ENCODE results near the gene EDNRB.

EDNRB gene

GRCh38 chr13:77866971-77867370, 51.7 kb downstream of the EDNRB start:
- TF ChIP-seq CTCF (IDR thresholded peaks at IDR 0.05; ENCODE audit: extremely low read depth, missing control alignments): no peak
- DNase-seq (ENCODE audit: low spot score): no peak

- DNase-seq (ENCODE audit: low spot score): no peak
- TF ChIP-seq CTCF (IDR thresholded peaks at IDR 0.05; ENCODE audit: extremely low read depth, missing control alignments): no peak
Measured at GRCh38 chr13:77865622-77866021, 53.0 kb downstream of the EDNRB start.

GRCh38 chr13:77863144-77863543, 55.5 kb downstream of the EDNRB start:
- no peak for TF ChIP-seq CTCF (IDR thresholded peaks at IDR 0.05; ENCODE audit: extremely low read depth, missing control alignments)
- DNase-seq (ENCODE audit: low spot score): no peak

GRCh38 chr13:77861741-77862140, 56.9 kb downstream of the EDNRB start:
- no peak for TF ChIP-seq CTCF (IDR thresholded peaks at IDR 0.05; ENCODE audit: extremely low read depth, missing control alignments)

GRCh38 chr13:77860507-77860981, 58.1 kb downstream of the EDNRB start:
- no peak for TF ChIP-seq CTCF (IDR thresholded peaks at IDR 0.05; ENCODE audit: extremely low read depth, missing control alignments)
- no peak for DNase-seq (ENCODE audit: low spot score)

More at GRCh38 chr13:77861741-77862140, 56.9 kb downstream of the EDNRB start:
- DNase-seq (ENCODE audit: low spot score): no peak

- no peak for DNase-seq (ENCODE audit: low spot score)
- no peak for TF ChIP-seq CTCF (IDR thresholded peaks at IDR 0.05; ENCODE audit: extremely low read depth, missing control alignments)
Measured at GRCh38 chr13:77859450-77859849, 59.2 kb downstream of the EDNRB start.

GRCh38 chr13:77857531-77858209, 61.0 kb downstream of the EDNRB start:
- no peak for TF ChIP-seq CTCF (IDR thresholded peaks at IDR 0.05; ENCODE audit: extremely low read depth, missing control alignments)
- DNase-seq (ENCODE audit: low spot score): no peak

All from GM20000 (cell line).